Loucy (cell line): ENCODE results near the gene TLR5.

Experiments
- H2AFZ ChIP-seq: fragments of 200-600 bp; sonication (generic); 2 replicates; pipeline ENCODE4 v1.6.0; 2016; ENCODE audit warnings: antibody characterized with exemption, mild to moderate bottlenecking, low read length, moderate library complexity
- H3F3A ChIP-seq: fragments of 200-600 bp; 2 replicates; pipeline ENCODE4 v1.6.0; 2016; ENCODE audit warnings: antibody characterized with exemption, low read depth, mild to moderate bottlenecking
- H3K27me3 ChIP-seq: fragments of 200-600 bp; sonication (generic); 2 replicates; pipeline ENCODE4 v1.6.1; 2014; ENCODE audit warnings: low read length, mild to moderate bottlenecking; ENCODE audit not compliant: insufficient read depth, poor library complexity, severe bottlenecking
- H3K36me3 ChIP-seq: fragments of 200-600 bp; sonication (generic); 2 replicates; pipeline ENCODE4 v1.6.1; 2016; ENCODE audit warnings: low read length; ENCODE audit not compliant: insufficient read depth
- H3K4me1 ChIP-seq: fragments of 200-600 bp; sonication (generic); 2 replicates; pipeline ENCODE4 v1.5.1; 2014; ENCODE audit warnings: low read length, mild to moderate bottlenecking; ENCODE audit not compliant: insufficient read depth, poor library complexity, severe bottlenecking
- H3K4me2 ChIP-seq: fragments of 200-600 bp; sonication (generic); 2 replicates; pipeline ENCODE4 v1.6.0; 2014; ENCODE audit warnings: antibody characterized with exemption, low read length, low read depth, mild to moderate bottlenecking; ENCODE audit not compliant: poor library complexity, severe bottlenecking
- H3K4me3 ChIP-seq: fragments of 200-600 bp; sonication (generic); 2 replicates; pipeline ENCODE4 v1.5.1; 2014; ENCODE audit warnings: low read length, mild to moderate bottlenecking, mixed read lengths; ENCODE audit not compliant: poor library complexity, severe bottlenecking
- H3K79me2 ChIP-seq: fragments of 200-600 bp; sonication (generic); 2 replicates; pipeline ENCODE4 v1.6.1; 2014; ENCODE audit warnings: low read length; ENCODE audit not compliant: insufficient read depth
- H3K9ac ChIP-seq: fragments of 200-600 bp; sonication (generic); 2 replicates; pipeline ENCODE4 v1.6.0; 2014; ENCODE audit warnings: mild to moderate bottlenecking, low read depth, low read length, moderate library complexity; ENCODE audit not compliant: poor library complexity, severe bottlenecking
- H3K9me2 ChIP-seq: fragments of 200-600 bp; sonication (generic); replicated peaks from 2 replicates; pipeline ENCODE4 v1.6.1; 2016; ENCODE audit warnings: low read depth, low read length, mixed read lengths
- H3K9me3 ChIP-seq: fragments of 200-600 bp; sonication (generic); 2 replicates; pipeline ENCODE4 v1.6.1; 2014; ENCODE audit warnings: mild to moderate bottlenecking, antibody characterized with exemption, low read length, low read depth; ENCODE audit not compliant: insufficient read depth
- H4K20me1 ChIP-seq: fragments of 200-600 bp; sonication (generic); 2 replicates; pipeline ENCODE4 v1.6.0; 2014; ENCODE audit warnings: antibody characterized with exemption, low read length, mild to moderate bottlenecking; ENCODE audit not compliant: insufficient read depth, poor library complexity, severe bottlenecking
- EZH2phosphoT487 ChIP-seq: fragments of 200-600 bp; IDR thresholded peaks from 2 replicates; pipeline ENCODE4 v1.6.1; 2018; ENCODE audit warnings: antibody characterized with exemption, mild to moderate bottlenecking, moderate library complexity, borderline replicate concordance
- TF ChIP-seq, protein P1 (sequence below): fragments of 200-600 bp; sonication (generic); conservative IDR thresholded peaks from 2 replicates; pipeline ENCODE4 v1.5.1; 2014; ENCODE audit warnings: mild to moderate bottlenecking, antibody characterized with exemption, low read length

Gene TLR5, protein sequence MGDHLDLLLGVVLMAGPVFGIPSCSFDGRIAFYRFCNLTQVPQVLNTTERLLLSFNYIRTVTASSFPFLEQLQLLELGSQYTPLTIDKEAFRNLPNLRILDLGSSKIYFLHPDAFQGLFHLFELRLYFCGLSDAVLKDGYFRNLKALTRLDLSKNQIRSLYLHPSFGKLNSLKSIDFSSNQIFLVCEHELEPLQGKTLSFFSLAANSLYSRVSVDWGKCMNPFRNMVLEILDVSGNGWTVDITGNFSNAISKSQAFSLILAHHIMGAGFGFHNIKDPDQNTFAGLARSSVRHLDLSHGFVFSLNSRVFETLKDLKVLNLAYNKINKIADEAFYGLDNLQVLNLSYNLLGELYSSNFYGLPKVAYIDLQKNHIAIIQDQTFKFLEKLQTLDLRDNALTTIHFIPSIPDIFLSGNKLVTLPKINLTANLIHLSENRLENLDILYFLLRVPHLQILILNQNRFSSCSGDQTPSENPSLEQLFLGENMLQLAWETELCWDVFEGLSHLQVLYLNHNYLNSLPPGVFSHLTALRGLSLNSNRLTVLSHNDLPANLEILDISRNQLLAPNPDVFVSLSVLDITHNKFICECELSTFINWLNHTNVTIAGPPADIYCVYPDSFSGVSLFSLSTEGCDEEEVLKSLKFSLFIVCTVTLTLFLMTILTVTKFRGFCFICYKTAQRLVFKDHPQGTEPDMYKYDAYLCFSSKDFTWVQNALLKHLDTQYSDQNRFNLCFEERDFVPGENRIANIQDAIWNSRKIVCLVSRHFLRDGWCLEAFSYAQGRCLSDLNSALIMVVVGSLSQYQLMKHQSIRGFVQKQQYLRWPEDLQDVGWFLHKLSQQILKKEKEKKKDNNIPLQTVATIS

GRCh38 chr1:223142795-223143536 lies at the start of gene TLR5:
TLR5 (minus strand) TSS chr1:223143248; CDS start chr1:223113031, 30,217 bp downstream.
- Histone ChIP-seq H2AFZ (peak within 1 kb of the TSS; percentile 87), H3K27me3 (no peaks in the 10 kb centered on the region), H3K36me3 (no peaks in the 10 kb centered on the region), H3K9ac (peak within 1 kb of the TSS; percentile 56), H4K20me1 (no peaks in the 10 kb centered on the region), H3K4me1 (peaks cover 12% of the 10 kb centered on the region), H3K4me2 (peak within 1 kb of the TSS; percentile 83), H3K4me3 (peak within 1 kb of the TSS; percentile 65), H3K9me3 (no peaks in the 10 kb centered on the region), H3F3A (no peaks in the 10 kb centered on the region), H3K79me2 (no peaks in the 10 kb centered on the region), H3K9me2 (no peaks in the 10 kb centered on the region)
- no peak for TF ChIP-seq EZH2phosphoT487
- TF ChIP-seq, protein P1, sequence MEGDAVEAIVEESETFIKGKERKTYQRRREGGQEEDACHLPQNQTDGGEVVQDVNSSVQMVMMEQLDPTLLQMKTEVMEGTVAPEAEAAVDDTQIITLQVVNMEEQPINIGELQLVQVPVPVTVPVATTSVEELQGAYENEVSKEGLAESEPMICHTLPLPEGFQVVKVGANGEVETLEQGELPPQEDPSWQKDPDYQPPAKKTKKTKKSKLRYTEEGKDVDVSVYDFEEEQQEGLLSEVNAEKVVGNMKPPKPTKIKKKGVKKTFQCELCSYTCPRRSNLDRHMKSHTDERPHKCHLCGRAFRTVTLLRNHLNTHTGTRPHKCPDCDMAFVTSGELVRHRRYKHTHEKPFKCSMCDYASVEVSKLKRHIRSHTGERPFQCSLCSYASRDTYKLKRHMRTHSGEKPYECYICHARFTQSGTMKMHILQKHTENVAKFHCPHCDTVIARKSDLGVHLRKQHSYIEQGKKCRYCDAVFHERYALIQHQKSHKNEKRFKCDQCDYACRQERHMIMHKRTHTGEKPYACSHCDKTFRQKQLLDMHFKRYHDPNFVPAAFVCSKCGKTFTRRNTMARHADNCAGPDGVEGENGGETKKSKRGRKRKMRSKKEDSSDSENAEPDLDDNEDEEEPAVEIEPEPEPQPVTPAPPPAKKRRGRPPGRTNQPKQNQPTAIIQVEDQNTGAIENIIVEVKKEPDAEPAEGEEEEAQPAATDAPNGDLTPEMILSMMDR: peak; percentile 75

GRCh38 chr1:223189903-223190724 lies 47.1 kb upstream of the TLR5 start:
- TF ChIP-seq, protein P1: no peak
- no peak for TF ChIP-seq EZH2phosphoT487
- no peak overlapping the region for H3K4me2 ChIP-seq

GRCh38 chr1:223189525-223189902 lies 46.5 kb upstream of the TLR5 start:
- TF ChIP-seq, protein P1: no peak
- no peak for TF ChIP-seq EZH2phosphoT487
- Histone ChIP-seq H3F3A (no peaks in the 10 kb centered on the region), H3K4me1 (peaks cover 9% of the 10 kb centered on the region), H3K36me3 (no peaks in the 10 kb centered on the region), H4K20me1 (no peaks in the 10 kb centered on the region), H3K79me2 (no peaks in the 10 kb centered on the region), H3K9ac (no peak overlapping the region), H2AFZ (no peak overlapping the region), H3K9me2 (no peaks in the 10 kb centered on the region), H3K4me2 (no peak overlapping the region), H3K4me3 (no peak overlapping the region), H3K9me3 (no peaks in the 10 kb centered on the region), H3K27me3 (no peaks in the 10 kb centered on the region)

More at GRCh38 chr1:223189903-223190724, 47.1 kb upstream of the TLR5 start:
- Histone ChIP-seq H2AFZ (no peak overlapping the region), H3F3A (no peaks in the 10 kb centered on the region), H3K9ac (no peak overlapping the region), H3K9me3 (no peaks in the 10 kb centered on the region), H3K4me3 (no peak overlapping the region), H4K20me1 (no peaks in the 10 kb centered on the region), H3K9me2 (no peaks in the 10 kb centered on the region), H3K4me1 (peaks cover 9% of the 10 kb centered on the region), H3K27me3 (no peaks in the 10 kb centered on the region), H3K79me2 (no peaks in the 10 kb centered on the region), H3K36me3 (no peaks in the 10 kb centered on the region)
